ENCODE results near the gene MOCS1. TPM values are rescaled to one million over a fixed set of nuclear protein-coding genes. Genes with fewer than 3 reads are reported as not detected.

Gene MOCS1
- total RNA-seq, 2 experiments from 2014 or later = 3.3 to 4.1 TPM

DNA sequence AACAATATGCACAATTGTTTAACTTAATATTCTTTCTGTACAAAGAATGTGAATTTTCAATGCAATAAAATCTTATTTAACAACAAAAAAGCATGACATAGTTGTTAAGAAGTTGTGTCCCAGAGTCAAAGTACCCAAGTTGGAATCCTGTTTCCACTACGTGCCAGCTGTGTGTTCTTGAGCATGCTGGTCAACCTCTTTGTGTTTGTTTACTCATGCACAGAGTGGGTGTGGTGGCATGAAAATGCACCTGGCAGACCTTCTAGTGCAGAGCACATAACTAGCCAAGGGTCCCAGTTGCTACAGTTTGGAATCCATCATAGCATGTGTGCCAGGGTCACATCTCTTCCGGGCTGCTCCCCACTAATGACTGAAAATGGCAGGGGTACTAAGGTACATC, 24.7 kb upstream of the MOCS1 start:
- no peaks in the 10 kb centered on the region for H3K9me3 Mint-ChIP-seq
- no peak overlapping the region for H3K4me3 Mint-ChIP-seq
- DNase-seq = no peak
- no peak overlapping the region for H3K27ac Mint-ChIP-seq
- peaks cover 24% of the 10 kb centered on the region for H3K27me3 Mint-ChIP-seq
- no peaks in the 10 kb centered on the region for H3K36me3 Mint-ChIP-seq
- no peaks in the 10 kb centered on the region for H3K4me1 Mint-ChIP-seq

DNA sequence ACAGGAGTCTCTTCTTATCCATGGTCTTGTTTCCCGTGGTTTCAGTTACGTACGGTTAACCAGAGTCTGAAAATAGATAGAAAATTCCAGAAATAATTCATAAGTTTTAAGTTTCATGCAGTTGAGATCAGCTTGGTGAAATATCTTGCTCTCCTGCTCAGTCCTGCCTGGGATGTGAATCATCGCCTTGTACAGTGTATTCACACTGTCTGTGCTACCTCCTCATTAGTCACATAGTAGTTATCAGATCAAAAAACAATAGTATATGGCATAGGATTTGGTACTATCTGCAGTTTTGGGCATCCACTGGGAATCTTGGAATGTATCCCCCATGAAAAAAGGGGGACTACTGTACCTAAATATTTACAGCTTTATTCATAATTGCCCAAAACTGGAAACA, 22.7 kb upstream of the MOCS1 start:
- no peaks in the 10 kb centered on the region for H3K9me3 Mint-ChIP-seq
- no peak for DNase-seq

DNA sequence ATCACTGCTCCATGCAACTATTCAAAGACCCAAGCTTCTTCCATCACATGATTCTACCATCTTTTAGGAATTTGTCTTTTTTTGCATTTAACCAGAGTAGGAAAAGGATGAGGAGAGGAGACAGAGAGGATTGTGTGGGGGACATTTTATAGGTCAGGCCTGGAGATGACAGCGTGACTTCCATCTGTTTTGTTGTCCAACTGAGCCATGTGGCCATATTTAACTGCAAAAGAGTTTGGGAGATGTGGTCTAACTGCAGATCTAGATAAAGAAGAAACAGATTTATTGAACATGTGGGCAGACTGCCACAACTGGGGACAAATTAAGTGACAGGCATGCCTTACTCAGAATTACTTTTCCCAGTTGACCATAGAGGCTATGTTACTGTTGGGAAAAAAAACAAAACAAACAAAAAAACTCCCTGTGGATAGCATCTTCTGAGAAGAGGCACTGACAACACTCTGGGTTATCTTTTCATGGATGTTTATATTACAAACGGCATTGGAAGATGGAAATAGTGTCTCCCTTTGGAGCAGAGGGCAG, 18.9 kb upstream of the MOCS1 start:
- Mint-ChIP-seq H3K4me3 (no peak overlapping the region), H3K27ac (no peak overlapping the region)

More for the DNA sequence above, 22.7 kb upstream of the MOCS1 start:
- no peak overlapping the region for H3K4me3 Mint-ChIP-seq
- no peaks in the 10 kb centered on the region for H3K4me1 Mint-ChIP-seq
- no peak overlapping the region for H3K27ac Mint-ChIP-seq
- H3K36me3 Mint-ChIP-seq = no peaks in the 10 kb centered on the region
- peaks cover 20% of the 10 kb centered on the region for H3K27me3 Mint-ChIP-seq

DNA sequence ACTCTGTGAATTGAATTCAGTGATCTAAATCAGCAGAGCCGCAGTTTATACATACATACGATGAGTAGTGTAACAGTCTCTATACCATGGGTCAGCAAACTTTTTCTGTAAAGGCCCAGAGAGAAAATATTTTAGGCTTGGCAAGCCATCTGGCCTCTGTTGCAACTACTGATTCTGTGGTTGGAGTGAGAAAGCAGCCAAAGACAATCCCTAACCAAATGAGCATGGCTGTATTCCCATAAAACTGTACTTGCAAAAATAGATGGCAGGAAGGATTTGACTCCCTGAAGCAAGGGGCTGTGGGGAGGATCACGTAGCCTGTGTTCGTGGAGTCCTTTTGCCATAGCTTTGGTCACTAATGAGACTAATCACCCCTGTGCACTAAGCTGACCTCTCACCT, 17.9 kb upstream of the MOCS1 start:
- H3K9me3 Mint-ChIP-seq = no peaks in the 10 kb centered on the region
- no peak for DNase-seq
- H3K27me3 Mint-ChIP-seq = peaks cover 3% of the 10 kb centered on the region
- H3K27ac Mint-ChIP-seq = no peak overlapping the region
- no peak overlapping the region for H3K4me3 Mint-ChIP-seq
- H3K4me1 Mint-ChIP-seq = no peaks in the 10 kb centered on the region
- H3K36me3 Mint-ChIP-seq = no peaks in the 10 kb centered on the region

More for the DNA sequence above, 18.9 kb upstream of the MOCS1 start:
- H3K36me3 Mint-ChIP-seq = no peaks in the 10 kb centered on the region
- H3K27me3 Mint-ChIP-seq = peaks cover 8% of the 10 kb centered on the region
- no peaks in the 10 kb centered on the region for H3K4me1 Mint-ChIP-seq
- no peak for DNase-seq
- H3K9me3 Mint-ChIP-seq = no peaks in the 10 kb centered on the region

DNA sequence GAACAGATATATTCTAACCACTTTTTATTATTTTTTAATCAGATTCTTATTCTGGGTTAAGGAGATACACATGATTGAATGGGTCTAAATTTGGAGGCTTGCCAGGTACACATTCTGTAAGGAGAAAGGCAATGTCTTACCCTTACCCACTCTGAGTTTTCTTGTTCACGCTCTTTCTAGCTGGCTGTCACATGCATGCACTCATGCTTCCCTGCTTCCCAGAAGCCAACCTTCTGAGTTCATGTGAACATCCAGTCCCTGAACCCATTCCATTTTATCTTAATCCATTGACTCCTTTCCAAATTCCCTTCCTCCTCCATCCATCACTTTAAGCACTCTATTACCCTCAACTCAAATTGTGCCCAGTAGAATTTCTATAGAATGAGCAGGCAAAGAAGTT, 17.5 kb upstream of the MOCS1 start:
- H3K9me3 Mint-ChIP-seq = no peaks in the 10 kb centered on the region

DNA sequence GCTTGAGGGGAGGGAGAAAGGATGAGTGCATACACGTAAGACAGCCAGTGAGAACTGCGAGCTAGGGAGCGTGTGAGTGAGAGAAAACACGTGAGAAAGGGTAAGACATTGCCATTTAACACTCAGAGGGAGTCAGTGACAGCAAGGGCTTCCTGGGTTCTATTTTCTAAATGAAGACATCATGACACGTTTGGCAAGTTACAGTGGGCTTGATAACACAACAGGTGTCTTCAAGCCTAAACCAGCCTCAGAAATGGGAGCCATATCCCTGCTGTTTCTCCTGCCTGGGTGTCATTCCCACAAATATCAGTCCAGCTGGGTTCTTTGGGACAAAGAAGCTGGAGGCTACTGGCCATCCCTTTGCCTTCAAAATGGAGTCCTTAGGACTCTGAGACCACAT, 16.9 kb upstream of the MOCS1 start:
- peaks cover 3% of the 10 kb centered on the region for H3K27me3 Mint-ChIP-seq

More for the DNA sequence above, 17.5 kb upstream of the MOCS1 start:
- Mint-ChIP-seq H3K27ac (no peak overlapping the region), H3K4me1 (no peaks in the 10 kb centered on the region), H3K27me3 (peaks cover 3% of the 10 kb centered on the region), H3K36me3 (no peaks in the 10 kb centered on the region), H3K4me3 (no peak overlapping the region)
- no peak for DNase-seq

DNA sequence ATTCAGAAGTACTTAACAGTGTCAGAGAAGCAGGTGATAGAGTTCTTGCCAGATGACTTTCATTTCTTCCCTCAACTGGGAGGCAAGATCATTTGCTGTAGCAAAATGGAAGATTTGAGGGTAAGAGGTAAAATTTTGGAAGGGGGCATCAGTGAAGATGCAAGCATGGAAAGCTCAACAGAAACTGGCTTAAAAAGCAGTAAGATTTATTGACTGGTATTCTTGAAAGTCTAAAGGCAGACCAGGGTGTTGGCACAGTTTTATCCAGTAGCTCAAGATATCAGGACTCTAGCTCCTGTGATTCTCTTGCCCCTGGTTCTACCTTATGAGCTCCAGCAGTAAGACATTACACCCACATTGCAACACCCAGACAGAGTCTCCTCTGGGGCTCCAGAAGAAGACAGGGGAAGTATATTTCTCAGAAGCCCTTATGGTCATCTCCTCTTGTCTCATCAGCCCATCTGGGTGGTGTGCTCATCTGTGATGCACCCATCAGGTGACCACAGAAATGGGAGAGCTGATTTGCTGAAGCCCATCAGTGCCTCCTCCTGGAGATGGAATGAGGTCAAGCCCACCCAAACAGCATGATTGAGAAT, 16.0 kb upstream of the MOCS1 start:
- DNase-seq = no peak
- no peak overlapping the region for H3K27ac Mint-ChIP-seq
- H3K27me3 Mint-ChIP-seq = no peaks in the 10 kb centered on the region
- H3K4me1 Mint-ChIP-seq = no peaks in the 10 kb centered on the region
- H3K9me3 Mint-ChIP-seq = no peaks in the 10 kb centered on the region
- no peaks in the 10 kb centered on the region for H3K36me3 Mint-ChIP-seq
- no peak overlapping the region for H3K4me3 Mint-ChIP-seq

More for the DNA sequence above, 16.9 kb upstream of the MOCS1 start:
- H3K9me3 Mint-ChIP-seq = no peaks in the 10 kb centered on the region
- no peak for DNase-seq
- no peaks in the 10 kb centered on the region for H3K4me1 Mint-ChIP-seq
- no peak overlapping the region for H3K4me3 Mint-ChIP-seq
- H3K36me3 Mint-ChIP-seq = no peaks in the 10 kb centered on the region
- H3K27ac Mint-ChIP-seq = no peak overlapping the region

DNA sequence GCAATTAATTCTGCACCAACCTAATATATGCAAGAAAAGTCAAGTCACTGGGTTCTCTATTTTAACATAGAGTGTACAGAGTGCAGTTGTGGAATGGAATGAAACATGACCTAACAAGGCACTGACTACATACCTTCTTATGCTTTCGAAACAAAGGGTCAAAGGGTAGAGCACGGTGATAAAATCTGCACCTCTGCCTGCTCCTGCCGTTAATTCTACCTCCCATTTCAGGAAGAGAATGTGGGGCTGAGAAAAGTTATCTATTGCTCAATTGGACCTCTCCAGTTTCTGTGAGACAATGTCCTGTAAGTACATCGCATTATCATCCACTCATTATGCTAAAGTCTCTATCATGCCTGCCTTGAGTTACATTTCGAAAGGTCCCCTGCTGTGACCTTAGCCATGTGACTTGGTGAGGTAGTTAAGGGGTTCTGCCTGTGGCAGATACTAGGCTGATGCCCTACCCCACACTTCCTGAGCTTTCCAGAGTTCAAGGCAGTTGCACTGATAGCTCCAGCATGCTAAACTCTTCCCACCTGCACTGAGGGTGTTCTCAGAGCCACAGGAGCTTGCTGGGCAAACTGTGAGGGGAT, 14.0 kb upstream of the MOCS1 start:
- Mint-ChIP-seq H3K9me3 (no peaks in the 10 kb centered on the region), H3K36me3 (no peaks in the 10 kb centered on the region), H3K27me3 (no peaks in the 10 kb centered on the region), H3K4me1 (no peaks in the 10 kb centered on the region), H3K4me3 (no peak overlapping the region), H3K27ac (no peak overlapping the region)
- no peak for DNase-seq

DNA sequence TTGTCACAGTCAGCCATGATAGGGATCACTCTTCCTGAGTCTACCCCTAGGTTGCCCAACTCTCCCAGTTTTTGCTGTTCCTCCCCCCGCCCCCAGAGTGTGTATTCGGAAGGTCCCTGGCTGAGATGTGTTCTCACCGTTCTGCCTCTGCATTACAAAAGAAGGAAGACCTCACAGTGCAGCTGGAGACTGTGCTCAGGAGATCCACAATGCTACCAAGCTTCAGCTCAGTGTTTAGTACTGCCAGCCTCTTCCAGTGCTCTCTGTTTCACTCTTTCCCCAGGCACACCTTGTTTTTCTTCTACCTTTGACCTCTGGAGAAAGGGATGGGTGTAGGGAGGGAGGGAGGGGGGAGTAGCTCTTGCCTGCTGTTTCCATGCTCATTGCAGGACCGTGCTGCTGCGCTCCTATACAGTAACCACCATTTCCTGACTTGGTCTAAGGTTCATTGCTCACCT, 13.4 kb upstream of the MOCS1 start:
- Mint-ChIP-seq H3K9me3 (no peaks in the 10 kb centered on the region), H3K4me3 (no peak overlapping the region), H3K36me3 (no peaks in the 10 kb centered on the region), H3K27me3 (no peaks in the 10 kb centered on the region), H3K4me1 (no peaks in the 10 kb centered on the region), H3K27ac (no peak overlapping the region)
- no peak for DNase-seq

DNA sequence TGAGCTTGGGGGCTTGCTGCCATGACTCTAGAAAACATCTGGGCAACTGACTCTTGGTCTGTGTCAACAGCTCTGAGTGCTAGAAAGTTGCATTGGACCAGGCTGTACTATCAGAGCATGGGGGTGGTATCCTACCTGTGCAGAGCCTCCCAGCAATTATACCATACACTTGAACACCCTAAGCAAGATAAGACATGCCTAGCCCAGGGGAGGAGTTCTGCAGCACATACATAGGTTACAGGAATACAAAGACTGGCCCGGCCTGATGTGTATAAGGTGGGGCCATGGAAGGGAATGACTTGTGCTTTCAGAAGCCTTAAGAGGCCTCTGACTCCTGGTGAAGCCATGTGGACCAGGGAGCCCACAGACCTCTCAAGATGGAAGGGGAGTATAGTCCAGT, 11.4 kb upstream of the MOCS1 start:
- DNase-seq = no peak
- no peaks in the 10 kb centered on the region for H3K27me3 Mint-ChIP-seq
- H3K4me3 Mint-ChIP-seq = no peak overlapping the region
- H3K36me3 Mint-ChIP-seq = no peaks in the 10 kb centered on the region
- H3K9me3 Mint-ChIP-seq = no peaks in the 10 kb centered on the region
- no peak overlapping the region for H3K27ac Mint-ChIP-seq
- no peaks in the 10 kb centered on the region for H3K4me1 Mint-ChIP-seq

DNA sequence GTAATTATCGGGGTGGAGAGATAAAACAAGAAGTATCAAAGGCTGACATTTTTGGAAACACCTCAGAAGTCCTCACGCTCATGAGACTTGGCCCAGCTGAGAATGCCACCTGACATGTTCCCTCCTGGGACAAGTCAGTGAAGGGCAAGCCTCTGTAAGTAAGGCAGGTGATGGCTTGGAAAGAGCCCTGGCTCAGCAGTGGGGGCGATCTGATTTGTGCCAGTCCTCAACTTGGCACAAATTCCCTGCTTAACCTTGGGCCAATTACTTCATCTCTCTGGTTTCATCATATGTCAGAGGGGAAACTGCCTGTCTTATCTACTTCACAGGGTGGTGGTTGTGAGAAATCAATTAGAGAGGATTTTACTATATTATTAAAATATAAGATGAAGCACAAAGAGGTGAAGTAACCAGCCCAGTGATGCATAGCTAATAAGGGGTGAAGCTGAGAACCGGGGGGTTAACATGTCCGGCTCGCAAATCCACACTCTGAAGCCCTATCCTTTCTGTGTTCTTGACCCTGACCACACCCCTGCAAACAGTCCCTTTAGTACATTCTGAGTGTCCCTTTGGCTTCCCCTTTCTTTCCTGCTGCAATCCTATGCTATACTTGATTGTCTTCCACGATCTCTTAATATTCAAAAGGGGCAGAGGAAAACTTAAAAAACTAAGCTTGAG, 8.8 kb upstream of the MOCS1 start:
- Mint-ChIP-seq H3K9me3 (no peaks in the 10 kb centered on the region), H3K27me3 (no peaks in the 10 kb centered on the region), H3K4me1 (no peaks in the 10 kb centered on the region), H3K27ac (no peak overlapping the region), H3K36me3 (no peaks in the 10 kb centered on the region), H3K4me3 (no peak overlapping the region)
- no peak for DNase-seq

DNA sequence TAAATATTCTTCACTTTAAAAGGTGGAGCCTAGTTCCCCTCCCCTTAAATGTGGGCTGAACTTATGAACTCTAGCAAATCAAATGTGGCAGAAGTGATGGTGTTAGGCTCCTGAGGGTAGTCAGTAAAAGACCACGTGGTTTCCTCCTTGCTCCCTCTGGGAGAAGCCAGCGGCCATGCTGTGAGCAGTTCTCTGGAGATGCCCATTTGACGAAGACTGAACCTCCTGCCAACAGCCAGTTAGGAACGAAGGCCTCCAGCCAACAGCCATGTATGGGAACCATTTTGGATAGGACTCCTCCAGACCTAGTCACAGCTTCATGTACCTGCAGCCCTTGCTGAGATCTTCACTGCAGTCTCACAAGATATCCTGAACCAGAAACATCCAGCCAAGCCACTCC, 7.6 kb upstream of the MOCS1 start:
- DNase-seq = no peak
- Mint-ChIP-seq H3K27ac (no peak overlapping the region), H3K4me1 (no peaks in the 10 kb centered on the region), H3K27me3 (no peaks in the 10 kb centered on the region), H3K9me3 (no peaks in the 10 kb centered on the region), H3K4me3 (no peak overlapping the region), H3K36me3 (no peaks in the 10 kb centered on the region)

DNA sequence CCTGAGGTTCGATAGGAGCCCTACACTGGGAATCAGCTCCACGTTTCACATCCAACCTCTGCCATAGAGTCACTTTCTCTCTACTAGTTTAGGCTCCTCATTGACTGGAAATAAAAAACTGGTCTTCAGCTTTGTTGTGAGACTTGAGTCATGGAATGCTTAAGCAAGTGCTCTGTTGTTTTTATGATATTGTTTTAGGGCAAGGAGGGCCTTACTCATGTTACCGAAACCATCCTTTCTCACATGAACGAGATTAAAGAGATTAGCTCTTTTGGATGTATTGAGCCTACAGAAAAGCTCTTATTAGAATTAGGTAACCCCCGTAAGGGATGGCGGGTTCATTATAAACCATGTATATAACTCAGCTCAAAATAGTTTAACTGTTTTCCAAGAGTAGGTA, 6.9 kb upstream of the MOCS1 start:
- Mint-ChIP-seq H3K36me3 (no peaks in the 10 kb centered on the region), H3K4me3 (no peak overlapping the region), H3K27me3 (no peaks in the 10 kb centered on the region)

DNA sequence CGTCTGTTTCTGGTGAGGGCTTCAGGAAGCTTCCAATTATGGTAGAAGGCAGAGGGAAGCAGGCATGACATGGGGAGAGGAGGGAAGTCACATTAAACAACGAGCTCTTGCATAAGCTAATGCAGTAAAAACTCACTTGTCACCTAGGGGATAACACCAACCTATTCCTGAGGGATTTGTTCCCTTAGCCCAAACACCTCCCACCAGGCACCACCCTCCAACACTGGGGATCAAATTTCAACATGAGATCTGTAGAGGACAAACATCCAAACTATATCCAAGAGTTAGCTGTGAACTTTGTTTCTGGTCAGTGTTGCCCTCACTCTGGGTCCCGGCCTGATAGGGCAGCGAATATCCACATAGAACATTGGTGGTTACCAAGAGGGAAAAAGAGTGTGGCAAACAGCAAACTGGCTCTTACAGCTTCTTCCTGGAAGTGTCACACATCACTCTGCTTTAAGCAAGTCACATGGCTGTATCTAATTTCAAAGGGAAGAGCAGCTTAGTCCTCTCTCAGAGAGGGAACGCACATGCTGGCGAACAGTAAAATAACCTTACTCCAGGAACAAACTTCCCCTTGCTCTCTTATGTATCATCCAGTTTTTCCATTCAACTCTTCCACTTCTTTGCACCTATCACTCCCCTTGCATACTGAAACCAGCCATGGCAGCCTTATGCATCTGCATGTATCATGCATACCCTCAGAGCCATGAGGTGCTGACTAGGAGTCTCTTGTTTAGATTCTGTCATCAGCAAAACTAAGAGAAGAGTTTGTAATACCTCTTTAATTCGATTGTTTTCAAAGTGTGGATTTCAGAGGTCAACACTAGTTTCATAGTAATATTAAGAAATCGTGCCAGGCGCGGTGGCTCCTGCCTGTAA, 4.8 kb upstream of the MOCS1 start:
- H3K27me3 Mint-ChIP-seq = no peaks in the 10 kb centered on the region
- no peaks in the 10 kb centered on the region for H3K36me3 Mint-ChIP-seq
- no peaks in the 10 kb centered on the region for H3K9me3 Mint-ChIP-seq
- H3K27ac Mint-ChIP-seq = no peak overlapping the region
- H3K4me1 Mint-ChIP-seq = peaks cover 4% of the 10 kb centered on the region
- no peak for DNase-seq
- no peak overlapping the region for H3K4me3 Mint-ChIP-seq

More for the DNA sequence above, 6.9 kb upstream of the MOCS1 start:
- no peaks in the 10 kb centered on the region for H3K9me3 Mint-ChIP-seq
- H3K27ac Mint-ChIP-seq = no peak overlapping the region
- H3K4me1 Mint-ChIP-seq = no peaks in the 10 kb centered on the region
- no peak for DNase-seq
